Uterus (tissue), 2 donors: ENCODE data around the gene PIK3R2.

Source experiments
- CTCF ChIP-seq, 4 experiments: fragments of 200-600 bp in 2 of 4; fragments of 450-650 bp in 2 of 4; sonication (generic) in 2 of 4; IDR thresholded peaks; one replicate each; pipeline ENCODE4 v1.5.1; 2016 to 2019; ENCODE audit warnings: antibody characterized with exemption in 4 of 4, mild to moderate bottlenecking in 2 of 4, moderate library complexity in 1 of 4
- POLR2A ChIP-seq, 2 donors: fragments of 450-650 bp; IDR thresholded peaks; one replicate each; pipeline ENCODE4 v1.6.1; 2016; ENCODE audit warnings: antibody characterized with exemption in 2 of 2, mild to moderate bottlenecking in 1 of 2, moderate library complexity in 1 of 2

- TF ChIP-seq CTCF (IDR thresholded peaks at IDR 0.05) = no peak
- TF ChIP-seq POLR2A (IDR thresholded peaks at IDR 0.05) = no peak
These were observed 8.7 kb downstream of the PIK3R2 start for GRCh38 chr19:18161636-18162002.
